Hepatic stellate cell (primary cell): ENCODE measurements around the gene PER2.
A peak's percentile ranks its signal among the peaks of the same experiment; 100 is the strongest.

Experiments
- DNase-seq: peaks from one replicate; pipeline ENCODE4 v3.0.0; 2011; ENCODE audit warnings: low spot score

Gene PER2

DNA sequence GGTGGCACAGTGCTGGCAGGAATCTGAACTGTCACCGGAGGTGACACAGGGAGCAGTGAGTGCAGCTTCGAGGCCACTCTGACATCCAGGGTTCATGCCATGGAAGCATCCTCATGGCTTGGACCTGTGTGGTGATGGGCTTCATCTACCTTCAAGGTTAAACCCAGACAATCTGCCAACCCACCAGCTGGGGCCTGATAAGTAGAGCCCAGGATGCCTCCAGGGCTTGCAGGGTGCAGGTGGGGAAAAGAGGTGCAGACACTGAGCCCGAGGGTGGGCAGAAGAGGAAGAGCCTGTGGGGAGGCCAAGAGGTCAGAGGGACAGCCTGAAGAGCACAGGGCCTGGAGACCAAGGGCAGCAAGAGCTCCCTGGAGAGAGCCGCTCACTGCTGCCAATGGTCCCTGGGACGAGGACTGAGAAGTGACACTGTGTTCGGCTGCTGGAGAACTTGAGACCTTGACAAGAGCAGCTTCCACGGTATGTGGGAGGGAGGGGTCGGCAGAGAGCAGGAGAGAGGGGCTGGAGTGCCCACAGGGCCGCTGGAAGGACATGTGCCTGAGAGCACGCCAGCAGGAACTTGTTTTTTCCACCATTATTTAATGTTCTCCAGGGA, 40.5 kb downstream of the PER2 start:
- DNase-seq, result no peak

DNA sequence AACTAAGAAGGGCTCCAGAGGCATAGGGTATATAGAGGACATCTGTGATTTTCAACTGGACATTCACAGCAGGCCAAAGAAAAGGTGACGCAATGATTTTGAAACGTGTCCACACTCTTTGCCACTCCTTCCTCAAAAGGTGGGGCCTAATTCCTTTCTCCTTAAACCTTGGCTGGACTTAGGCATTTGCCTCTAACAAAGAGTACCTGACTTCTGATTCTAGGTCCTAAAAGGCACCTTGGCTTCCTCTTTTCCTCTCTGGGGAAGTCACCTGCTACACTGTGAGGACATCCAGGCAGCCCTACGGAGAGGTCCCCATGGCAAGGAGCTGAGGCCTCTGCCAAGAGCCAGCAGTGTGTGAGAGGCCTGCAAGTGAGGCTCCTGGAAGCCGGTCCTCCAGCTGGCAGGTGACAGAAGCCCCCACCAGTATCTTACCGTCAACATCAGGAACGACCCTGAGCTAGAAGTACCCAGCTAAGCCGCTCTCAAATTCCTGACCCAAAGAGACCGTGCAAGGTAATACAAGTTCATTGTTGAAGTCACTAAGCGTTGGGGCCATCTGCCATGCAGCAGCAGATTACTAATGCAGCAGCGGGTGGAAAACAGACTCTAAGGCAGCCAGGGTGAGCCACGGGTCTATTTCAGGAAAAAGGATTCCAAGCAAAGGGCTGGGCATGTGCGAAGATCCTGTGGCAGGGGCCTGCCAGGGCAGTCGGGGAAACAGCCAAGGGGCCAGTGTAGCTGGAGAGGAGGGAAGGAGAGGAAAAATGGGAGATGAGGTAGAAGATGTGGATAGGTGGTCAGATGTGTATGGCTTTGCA, 41.2 kb downstream of the PER2 start:
- no peak for DNase-seq

DNA sequence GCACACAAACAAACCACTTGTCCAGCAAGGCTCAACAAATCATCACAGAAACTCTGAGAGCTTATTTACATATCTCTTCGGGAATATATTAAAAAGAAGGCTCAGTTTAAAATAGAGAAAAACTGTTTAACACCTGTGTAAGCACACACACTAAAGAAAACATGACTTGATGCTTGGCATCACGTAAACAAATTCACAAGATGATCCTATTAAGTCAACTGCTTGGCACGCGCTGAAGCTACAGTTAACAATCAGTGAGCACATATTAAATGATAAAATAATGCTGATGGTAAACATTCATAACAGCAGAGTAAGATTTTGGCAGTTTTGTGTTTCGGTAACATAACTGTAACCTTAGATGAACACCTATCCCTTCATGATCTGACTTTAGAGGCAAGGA, 44.3 kb downstream of the PER2 start:
- DNase-seq, result no peak

DNA sequence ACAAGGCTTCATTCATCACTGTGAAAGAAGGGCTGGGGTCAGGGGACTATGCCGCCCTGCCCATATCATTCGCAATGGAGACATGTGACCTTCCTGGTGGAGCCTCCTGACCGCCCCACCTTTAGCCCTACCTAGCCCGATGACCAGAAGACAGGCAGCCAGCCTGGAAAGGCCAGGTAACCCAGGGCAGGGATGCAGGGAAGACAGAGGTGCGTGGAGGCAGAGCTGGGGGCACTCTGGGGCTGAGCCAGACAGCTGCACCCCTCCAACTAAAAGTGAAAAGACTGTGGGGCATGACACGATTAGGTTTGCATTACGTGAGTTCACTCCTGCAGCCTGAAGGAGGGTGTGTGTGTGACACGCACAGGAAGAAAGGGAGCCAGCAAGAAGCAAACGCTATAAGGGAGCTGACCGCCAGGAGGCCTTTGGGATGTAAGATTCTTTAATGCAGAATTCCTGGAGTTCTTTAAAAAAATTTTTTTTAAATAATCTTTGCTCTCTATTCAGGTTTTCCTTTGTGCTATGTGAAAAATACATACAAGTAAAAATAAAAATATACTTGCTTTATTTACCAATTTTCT, 44.8 kb downstream of the PER2 start:
- DNase-seq, result no peak

DNA sequence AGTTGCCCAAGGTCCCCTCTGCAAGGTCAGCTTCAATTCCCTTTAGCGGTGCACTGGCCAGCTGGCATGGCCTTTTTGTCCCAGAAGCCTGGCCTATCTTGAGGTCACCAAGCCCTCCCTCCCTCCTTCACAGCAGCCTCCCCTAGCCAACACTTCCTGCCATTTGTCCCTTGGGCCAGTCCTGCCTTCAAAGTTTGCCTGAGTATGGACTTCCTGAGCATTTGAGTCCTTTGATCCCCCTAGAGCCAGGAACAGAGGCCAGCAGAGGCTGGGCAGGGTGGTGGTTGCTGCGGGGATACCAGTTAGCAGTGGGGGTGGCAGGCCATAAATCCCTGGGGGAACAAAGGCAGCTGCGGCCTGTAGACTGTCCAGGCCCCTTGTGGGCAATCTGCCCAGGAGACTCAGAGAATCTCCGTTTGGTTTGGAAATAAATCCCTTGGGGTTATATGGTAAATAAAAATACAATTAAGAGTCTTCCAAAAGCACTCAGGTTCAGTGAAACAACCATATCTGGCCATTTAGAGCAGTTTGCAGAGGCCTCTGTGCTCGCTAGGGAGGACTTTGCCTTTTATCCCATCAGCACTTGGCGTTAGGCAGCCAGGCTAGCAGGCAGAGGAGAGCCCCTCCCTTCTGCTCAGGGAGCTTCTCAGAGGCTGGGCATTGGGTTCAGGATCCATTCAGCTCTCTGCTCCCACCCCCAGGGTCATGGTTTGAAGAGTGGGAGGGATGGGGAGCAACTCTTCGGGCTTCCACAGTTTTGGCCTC, 45.5 kb downstream of the PER2 start:
- peak; percentile 45 for DNase-seq

DNA sequence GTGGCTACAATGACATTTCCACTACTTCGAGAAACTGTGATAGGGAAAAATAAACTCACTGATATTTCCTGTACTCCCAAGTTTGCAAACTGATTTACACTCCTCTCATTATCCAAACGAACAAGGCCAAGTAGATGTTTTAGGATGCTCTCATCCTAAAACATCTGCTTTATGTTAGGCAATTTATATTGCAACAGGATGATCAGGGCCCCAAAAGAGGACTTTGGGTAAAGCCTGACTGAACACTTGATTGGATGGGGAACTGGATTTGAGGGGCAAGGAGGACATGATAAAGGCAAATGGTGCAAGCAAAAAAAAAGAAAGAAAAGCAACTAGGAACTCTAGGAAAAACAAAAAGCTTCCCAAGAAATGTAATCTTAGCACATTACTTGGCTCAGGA, 46.4 kb downstream of the PER2 start:
- DNase-seq, result no peak

DNA sequence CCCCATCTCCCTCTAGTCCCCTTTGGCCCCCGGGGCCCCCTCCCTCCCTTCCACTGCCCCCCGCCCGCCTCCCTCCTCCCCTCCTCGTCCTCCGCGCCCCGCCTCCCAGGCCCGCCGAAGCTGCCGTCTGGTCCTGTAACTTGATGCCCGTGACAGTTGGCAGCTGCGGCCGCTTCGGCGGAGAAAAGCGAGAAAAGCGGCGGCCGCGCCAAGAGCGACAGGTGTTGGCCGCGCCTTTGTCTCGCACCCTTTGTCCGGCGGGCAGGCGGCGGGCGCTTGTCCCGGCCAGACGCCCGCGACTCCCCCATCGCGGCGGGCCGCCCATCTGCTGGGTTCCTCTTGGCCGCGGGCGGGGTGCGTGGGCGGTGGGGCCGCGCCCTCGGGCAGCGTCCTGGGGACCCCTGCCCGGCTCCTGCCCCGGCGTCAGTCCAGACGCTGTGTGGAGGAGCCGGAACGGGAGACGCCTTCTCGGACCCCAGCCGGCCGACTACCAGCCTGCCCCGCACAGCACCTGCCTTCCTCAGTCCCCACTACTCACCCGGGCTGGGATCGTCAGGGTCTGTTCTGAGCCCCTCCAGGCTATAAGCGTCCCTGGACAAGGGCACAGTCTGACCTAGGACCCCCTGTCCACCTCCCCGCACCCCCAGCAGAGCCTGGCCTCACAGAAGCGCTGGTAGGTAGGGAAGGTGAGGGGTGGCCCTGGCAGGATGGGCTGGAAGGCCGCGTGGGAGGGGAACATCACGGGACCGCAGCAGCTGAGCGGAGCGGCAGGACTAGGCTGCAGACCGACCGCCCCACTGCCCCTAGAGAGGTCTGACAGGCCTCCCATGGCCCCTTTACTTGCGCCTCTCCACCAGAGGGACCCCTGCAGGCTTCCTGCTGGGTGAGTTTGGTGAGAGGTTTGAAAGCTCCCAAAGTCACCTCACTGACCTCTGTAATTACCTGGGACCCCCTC, 47.4 kb downstream of the PER2 start:
- no peak for DNase-seq

DNA sequence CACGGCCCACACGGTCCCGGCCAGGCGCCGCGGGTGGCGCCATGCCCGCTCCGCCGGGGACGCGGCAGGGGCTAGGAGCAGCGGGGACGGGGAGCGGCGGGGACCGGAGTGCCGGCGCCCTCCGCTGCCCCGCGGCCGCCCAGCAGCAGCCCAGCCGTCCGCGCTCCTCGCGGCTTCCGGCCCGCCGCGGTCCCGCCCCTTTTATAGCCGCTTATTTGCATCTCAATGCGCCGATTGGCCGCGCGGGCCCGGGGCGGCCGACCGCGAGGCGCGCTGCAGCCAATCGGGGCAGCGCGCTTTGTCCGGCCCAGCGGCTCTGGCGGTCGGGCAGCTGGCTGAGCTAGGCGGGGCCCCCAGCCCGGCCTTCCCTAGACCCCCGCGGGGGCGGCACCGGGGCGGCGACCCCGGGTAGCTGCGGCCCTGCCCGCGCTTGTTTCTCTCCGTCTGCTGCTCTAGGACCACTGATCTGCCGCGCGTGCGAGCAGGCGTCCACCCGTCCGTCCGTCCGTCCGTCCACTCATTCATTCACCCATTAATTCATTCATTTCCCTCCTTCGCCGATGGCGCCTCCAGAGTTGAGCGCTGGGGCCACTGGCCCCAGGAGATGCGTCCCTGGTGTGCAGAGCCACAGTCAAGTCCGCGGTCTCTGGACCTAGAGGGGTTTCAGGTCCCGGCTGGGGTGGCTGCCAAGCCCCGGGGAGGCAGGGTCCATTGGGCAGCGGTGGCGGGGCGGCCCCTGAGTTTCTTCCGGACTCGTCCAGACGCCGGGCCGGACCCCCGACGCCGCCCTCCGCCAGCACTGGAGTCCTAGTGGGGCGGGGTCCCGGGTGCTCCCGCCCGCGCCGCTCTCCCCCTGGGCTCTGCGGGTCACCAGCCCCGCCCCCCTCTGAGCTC, 48.3 kb downstream of the PER2 start, which contains the start of gene HES6:
Gene HES6, minus strand, starts transcription at position 176 of the 894 bp plus-strand sequence. Its CDS starts 133 bp downstream, at position 43.
- peak; percentile 99 for DNase-seq

DNA sequence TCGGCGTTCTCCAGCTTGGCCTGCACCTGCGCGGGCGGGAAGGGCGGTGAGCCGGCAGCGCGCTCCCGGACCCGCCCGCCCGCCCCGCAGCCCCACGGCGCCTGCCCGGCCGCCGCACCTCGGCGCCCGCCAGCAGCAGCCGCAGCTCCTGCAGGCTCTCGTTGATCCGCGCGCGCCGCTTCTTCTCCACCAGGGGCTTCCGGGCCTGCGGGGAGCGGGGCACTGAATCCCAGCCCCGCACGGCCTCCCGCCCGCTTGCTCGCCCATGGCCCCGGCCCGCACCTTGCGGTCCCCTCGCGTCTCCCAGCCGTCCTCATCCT, 48.9 kb downstream of the PER2 start:
- DNase-seq, result peak; percentile 45

DNA sequence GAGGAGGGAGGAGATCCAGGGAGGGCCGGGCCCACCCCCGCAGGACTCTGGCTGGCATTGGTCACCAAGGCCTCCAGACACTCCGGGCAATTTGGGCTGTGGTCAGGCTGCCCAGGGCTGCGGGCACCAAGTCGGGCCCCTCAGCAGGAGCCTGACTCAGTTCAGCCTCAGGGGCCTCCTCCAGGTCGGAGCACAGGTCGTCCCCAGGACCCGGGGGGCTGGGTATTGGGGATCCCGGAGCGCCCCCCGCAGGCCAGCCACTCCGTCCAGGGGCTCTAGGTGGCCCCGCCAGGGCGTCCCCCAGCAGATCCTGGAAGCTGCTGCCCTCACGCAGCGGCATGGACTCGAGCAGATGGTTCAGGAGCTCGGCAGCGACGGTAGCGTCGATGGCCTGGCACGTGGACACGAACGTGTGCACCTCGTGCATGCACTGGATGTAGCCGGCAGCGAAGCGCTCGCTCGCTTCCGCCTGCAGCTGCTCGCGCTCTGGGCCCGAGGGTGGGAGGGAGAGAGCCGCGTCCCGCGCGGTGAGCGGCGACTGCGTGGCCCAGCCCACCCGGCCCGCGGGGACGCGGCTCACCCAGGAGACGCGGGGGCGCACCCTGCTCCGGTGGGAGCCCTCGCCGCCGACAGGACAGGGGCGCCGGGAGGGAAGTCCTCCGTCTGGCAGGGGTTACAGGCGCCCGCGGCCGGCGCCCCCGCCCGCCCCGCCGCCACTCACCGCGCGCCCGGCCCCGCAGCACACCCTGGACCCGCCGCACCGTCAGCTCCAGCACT, 49.5 kb downstream of the PER2 start:
- DNase-seq, result no peak

DNA sequence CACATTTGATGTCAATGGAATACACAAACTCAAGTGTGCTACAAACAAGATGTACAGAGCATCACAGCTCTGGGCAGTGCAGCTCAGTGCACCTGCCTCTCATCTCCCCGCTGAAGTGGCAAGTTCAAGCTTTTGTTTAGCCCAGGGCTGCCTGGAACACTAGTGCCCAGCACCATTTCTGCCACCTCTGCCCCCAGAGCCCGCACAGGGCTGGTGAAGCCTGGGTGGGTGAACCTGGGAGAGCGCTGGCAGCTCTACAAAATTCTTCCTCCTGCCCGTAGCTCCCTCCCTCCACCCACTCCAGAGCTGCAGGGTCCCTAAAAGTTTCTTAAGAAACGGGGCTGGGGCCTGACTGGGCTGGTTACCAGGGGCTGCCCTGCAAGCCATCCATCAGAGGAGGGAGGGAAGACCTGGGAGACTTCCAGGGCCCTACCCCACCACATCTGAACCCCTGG, 50.1 kb downstream of the PER2 start:
- no peak for DNase-seq

DNA sequence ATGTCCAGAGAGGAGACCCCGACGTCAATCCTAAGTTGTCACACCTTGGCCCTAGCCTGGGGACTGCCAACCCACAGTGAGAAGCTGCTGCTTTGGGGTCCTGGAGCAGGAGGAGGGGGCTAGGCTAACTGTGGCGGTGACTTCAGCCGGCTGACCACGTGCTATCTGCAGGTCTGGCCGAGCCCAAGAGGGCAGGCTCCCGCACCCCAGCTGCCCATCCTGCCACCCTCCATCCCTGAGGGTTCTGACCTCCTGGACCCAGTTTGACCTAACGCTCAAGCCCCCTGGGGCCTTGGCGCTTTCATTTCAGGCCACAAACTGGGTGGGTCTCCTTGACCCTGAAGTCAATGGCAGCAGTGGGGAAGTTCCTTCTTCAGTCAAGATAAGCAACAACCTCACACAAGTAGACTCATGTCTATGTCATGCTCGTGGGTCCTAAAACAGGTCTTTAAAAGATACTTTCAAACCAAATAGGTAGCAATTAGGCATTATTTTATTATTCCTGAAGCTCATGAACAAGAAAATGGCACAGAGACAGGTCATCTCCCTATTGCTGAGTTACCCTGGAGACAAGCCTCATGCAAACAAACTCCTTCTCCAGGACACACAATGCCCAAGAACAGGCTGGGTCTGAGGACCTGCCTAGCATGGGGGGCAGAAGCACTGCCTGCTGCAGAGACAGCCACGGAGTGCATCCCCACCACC, 50.8 kb downstream of the PER2 start:
- no peak for DNase-seq

DNA sequence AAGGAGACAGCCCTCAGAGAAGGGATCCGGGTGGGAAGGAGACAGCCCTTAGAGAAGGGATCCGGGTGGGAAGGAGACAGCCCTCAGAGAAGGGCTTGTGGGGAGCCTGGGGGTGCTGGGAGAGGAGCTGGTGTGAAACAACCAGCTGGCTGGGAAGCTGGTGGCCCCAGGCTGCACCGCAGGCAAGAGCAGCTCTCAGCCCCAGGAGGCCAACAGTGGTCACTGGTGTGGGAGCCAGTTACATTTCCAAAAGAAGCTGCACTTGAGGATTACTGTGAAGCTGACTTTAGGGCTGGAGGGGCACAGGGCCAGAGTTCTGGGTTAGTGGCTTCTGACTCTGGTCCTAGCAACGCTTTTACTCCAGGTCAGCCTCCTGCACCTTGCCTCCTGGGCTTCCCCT, 51.8 kb downstream of the PER2 start:
- no peak for DNase-seq

DNA sequence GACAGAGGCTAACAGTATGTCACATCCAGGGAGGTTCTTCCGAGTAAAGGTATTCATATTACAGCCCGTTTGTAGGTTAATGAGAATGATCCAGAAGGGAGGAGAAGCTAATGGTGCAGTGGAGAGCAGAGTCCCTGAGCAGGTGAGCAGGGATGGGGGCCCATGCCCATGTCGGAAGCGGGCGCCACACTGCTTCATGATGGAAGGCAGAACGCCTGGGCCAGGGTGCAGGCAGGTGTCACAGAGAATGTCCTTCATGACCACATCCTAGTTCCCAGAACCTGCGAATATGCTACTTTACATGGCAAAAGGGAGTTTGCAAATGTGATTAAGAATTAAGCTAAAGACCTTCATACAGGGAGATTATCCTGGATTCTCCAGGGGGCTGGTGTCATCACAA, 52.6 kb downstream of the PER2 start:
- no peak for DNase-seq

DNA sequence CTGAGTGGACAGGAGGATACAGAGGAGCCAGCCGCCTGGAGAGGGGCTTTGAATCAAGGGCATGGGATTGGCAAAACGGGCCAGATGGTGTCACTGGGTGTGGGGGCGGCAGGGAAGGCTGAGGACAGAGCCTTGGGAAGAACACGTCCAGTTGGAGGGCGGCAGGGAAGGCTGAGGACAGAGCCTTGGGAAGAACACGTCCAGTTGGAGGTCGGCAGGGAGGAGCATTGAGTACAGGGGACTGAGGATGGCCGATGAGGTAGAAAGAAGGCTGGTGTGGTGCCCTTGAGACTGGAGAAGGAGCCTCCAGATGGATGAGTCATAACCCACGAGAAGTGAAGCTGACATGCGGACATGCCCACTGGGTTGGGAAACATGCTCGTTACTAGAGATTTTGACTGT, 53.1 kb downstream of the PER2 start:
- DNase-seq, result no peak

DNA sequence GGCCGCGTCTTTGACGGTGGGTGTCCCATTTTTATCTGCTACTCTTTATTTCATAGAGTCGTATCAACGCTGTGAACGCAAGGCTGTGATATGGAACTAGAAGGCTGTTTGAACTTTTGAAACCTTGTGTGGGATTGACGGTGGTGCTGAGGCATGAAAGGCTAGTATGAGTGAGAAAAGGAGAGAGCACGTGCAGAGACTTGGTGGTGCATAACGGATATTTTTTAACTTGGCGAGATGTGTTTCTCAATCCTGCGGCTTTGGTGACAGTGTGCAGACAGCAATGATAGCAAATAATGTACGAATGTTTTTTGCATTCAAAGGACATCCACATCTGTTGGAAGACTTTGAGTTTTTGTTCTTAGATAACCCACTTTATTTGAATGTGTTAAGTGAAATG, 54.8 kb downstream of the PER2 start:
- no peak for DNase-seq

DNA sequence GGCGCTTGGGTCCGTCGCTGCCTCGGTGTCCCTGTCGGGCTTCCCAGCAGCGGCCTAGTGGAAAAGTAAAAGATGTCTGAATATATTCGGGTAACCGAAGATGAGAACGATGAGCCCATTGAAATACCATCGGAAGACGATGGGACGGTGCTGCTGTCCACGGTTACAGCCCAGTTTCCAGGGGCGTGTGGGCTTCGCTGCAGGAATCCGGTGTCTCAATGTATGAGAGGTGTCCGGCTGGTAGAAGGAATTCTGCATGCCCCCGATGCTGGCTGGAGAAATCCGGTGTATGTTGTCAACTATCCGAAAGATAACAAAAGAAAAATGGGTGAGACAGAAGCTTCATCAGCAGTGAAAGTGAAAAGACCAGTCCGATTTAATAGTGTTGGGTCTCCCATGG, 56.6 kb downstream of the PER2 start:
- no peak for DNase-seq

DNA sequence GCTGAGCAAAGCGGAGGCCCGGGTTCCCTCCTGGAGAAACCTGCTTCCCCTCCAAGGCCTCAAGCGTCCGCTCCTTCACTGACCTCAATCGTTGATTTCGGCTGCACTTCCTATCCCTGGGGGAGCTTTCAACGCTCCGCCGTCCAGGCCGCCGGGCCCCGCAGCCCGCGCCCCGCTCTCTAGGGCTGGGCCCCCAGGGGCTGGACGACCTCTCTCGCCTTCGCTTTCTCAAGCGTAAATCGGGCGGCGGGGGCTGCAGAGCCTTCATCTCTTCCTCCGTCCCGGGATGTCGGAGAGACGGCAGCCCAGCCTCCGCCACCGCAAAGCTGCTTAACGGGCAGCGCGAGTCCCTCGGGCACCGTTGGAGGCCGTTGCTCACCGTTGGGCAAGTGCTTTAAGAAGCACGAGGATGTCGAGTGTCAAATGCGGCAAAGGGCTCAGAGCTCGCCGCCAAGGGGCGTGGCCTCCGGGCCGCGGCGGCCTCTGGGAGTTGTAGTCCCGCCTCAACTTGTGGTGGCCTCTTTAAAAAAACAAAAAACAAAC, 57.1 kb downstream of the PER2 start:
- peak; percentile 84 for DNase-seq

DNA sequence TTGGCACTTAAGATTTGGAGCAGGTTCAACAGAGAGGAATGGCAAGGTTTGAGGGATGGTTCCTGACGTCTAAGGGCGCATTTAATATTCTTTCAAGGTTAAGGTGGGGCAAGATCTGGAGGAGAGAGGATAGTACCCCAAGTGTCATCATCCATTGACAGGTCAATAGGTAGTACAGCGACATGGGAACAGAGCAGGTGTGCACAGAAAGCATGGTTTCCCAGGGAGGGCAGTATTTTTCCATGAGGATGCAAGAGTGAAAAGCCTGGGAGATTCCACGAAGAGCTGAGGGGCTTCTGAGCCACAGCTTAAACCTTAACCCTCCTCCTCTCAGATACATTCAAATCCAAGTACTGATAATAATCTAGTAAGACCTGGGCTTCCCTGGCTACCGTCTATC, 57.7 kb downstream of the PER2 start:
- no peak for DNase-seq
